ENCODE measurements around the gene KCNC3.
"Not testable (repeated sequence)": the region's sequence is repeated elsewhere in the genome, so short reads cannot be mapped to it uniquely, and the experiment has no call there.

KCNC3 gene

DNA sequence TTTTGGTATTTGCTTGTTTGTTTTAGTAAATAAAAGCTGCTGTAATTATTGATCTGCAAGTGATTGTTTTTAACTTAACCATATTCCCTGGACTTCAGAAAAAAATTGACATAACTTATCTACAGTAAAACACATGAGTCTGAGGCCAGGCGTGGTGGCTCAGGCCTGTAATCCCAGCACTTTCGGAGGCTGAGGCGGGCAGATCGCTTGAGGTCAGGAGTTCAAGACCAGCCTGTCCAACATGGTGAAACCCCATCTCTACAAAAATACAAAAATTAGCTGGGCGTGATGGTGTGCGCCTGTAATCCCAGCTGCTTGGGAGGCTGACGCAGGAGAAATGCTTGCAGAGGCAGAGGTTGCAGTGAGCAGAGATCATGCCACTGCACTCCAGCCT is 24.3 kb upstream of the KCNC3 start:
- DNase-seq (ENCODE audit: low read depth in 2 of 2): not testable (repeated sequence)

DNA sequence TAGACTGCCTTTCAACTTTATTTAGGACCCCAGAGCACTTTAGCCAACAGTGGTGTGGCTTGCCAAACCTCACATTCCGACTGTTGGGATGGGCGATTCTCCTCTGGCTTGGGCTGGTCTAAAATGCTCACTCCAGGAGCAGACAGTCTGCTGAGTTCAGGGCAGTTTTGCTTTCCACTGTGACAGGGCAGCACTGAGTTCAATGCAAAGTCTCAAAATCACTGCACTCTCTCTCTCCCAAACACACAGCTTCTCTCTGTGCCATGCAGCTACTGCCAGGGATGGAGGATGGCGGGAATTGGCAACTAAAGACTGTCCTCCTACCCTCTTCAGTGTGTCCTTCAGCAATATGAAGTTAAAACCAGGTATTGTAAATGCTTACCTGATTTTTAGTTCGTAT is 23.1 kb upstream of the KCNC3 start:
- no peak for DNase-seq (ENCODE audit: low read depth in 2 of 2)

DNA sequence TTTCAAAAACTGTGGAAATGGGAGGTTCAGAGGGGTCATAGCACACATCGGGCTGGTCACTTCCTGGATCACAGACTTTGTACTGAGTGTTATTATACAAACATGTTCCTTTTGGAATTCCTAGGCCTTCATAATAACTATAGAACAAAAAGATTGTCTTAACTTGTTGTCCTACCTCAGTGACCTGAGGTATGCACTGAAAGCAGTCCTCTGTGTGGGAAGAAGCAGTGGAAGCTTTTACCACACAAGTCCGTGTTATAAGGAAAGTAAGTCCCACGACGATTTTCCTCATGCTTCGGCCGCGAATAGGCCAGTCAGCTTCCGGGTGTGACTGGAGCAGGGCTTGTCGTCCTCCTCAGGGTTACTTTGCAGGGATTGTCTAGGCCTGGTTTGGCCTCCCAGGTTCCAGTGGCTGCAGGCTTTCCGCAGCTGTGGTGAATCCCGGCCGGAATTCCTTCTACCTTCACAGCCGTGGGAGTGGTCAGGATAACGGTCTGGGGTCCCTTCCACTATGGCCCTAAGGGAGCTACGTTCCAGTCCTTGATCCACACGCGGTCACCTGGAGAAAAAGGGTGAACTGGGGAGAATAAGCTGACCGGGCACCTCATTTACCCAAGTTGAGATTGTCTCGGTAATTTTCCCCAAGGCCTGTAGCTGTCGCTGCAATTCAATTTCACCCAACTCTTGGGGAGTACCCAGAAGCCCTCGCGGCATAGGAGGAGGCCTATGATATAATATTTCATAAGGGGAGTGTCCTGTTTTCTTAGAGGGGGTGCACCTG is 20.3 kb upstream of the KCNC3 start:
- no peak for DNase-seq (ENCODE audit: low read depth in 2 of 2)

DNA sequence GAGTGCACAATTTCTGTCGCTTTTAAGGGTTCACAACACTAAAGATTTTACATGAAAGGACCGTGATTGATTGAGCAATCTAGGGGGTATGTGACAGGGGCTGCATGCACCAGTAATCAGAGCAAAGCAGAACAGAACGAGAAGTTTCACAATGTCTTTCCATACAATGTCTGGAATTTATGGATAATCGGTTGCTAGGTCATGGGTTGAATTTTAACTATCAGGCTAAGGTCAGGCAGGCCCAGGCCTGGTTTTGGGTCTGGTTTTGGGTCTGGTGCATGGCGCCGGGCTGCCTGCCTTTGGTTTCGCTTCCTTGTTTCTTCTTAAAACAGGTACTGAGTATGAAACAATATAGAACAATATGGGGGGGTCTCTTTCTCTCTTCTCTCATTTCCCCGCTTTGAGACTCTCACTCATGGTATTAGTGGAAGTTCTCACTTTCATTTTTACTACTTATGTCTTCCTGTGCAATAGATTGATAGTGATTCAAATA is 18.0 kb upstream of the KCNC3 start:
- DNase-seq (ENCODE audit: low read depth in 2 of 2): not testable (repeated sequence)

DNA sequence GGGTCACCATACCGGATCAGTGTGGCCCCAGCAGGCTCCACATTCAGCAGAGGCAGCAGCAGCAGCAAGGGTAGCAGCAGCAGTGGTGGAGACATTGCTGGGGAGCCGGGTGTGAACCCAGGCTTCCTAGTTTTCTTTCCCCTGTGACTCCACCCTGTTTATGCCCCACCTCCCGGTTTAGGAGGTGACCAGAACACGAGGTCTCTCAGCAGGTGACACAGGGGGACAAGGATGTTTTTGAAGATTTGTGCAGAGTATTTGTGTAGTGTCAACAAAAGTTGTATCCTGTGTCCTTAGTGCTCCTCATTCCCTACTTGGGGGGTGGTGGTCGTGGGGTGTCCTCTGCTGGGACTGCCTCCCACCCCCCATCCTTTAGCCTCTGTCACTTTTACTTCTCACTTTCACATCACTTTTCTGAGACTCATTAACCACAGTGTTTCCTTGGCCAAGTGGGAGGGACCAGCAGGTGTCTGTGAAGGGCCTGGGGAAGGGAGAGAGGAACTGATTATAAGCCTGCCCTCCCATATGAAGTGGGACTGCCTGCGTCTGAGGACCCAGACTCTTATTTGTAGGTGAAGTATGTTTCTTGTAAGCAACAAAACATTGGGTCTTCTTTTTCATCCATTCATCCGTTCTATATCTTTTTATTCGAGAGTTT is 15.6 kb upstream of the KCNC3 start:
- DNase-seq (ENCODE audit: low read depth in 2 of 2): no peak

DNA sequence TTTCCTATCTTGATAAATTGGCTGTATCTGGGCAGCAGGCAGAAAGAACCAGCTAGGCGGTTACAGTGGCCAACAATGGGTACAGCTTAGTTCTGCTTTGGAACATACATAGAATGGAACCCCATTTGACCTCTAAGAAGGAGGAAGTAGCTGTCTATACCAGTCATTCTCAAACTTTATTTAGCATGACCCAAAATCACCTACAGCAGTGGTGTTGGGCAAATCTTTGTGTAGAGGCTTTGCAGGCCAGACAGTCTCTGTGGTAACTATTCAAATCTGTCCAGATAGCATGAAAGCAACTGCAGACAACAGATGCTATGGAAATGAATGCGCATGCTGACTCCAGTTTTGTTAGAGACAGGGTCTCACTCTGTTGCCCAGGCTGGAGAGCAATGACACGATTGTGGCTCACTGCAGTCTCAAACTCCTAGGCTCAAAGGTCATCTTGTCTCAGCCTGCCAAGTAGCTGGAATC is 12.0 kb upstream of the KCNC3 start:
- DNase-seq (ENCODE audit: low read depth in 2 of 2): no peak

DNA sequence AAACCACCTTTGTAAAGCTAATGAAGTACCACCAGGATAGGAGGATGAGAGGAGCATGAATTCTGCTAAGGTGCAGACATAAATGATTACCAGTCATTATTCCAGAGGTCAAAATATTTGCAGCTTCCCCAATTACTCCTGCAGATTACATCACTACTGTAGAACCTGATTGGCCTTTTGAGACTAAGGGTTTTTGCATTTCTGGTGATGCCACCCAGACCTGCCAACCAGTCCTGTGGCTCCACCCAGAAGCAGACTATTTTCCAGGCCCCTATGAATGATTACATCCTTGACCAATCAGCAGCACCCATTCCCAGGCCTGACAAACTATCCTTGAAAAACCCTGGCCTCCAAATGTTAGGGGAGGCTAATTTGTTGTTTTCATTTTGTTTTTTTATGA is 11.2 kb upstream of the KCNC3 start:
- no peak for DNase-seq (ENCODE audit: low read depth in 2 of 2)

DNA sequence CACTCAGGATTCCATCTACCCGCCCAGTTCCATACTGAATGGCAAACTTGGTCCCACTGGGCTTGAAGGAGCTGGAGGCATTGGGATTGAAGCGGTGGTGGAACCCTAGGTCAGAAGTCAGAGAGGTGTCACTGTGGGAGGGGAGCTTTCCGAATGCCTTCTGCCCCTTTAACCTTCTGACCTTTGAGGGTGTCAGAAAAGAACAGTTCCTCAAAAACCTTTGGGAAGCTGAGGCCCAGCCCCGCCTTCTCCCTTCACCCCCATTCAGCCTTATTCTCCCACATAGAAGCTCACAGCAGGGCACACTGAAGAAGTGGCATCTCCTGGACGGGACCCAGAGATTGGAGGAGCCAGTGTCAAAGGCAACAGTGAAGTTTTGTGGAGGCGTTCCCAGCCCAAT is 7.9 kb upstream of the KCNC3 start:
- DNase-seq (ENCODE audit: low read depth in 2 of 2): not testable (repeated sequence)

DNA sequence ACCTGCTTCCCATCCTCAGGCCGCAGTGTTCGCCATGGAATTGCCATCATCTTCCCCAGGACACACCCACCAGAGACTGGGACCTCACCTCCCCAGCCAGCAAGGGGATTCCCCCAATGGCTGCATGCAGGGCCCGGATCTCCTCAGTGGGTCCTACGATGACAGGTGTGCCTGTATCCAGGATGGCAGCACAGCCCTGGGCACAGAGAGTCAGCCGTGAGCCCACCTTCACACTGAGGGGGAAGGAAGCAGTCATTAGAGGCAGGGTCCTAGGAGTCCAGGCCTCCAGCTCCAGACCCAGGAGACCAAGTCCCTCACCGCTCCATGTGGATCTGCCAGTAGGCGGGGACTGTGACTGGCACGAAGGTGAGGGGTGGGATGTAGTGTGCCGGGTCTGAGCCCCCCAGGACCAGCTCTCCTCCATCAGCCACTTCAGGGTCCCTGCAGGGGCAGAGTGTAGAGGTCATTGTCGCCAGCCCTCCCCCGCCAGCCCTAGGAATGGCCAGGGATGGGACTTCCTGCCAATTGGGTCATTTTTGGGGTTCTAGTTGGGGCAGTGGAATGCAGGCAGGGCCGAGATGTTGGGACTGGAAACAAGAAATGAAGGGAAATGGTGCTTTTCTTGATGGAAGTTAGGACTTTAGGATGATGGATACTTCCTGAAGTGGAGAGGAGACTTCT is 5.7 kb upstream of the KCNC3 start:
- no peak for DNase-seq (ENCODE audit: low read depth in 2 of 2)

DNA sequence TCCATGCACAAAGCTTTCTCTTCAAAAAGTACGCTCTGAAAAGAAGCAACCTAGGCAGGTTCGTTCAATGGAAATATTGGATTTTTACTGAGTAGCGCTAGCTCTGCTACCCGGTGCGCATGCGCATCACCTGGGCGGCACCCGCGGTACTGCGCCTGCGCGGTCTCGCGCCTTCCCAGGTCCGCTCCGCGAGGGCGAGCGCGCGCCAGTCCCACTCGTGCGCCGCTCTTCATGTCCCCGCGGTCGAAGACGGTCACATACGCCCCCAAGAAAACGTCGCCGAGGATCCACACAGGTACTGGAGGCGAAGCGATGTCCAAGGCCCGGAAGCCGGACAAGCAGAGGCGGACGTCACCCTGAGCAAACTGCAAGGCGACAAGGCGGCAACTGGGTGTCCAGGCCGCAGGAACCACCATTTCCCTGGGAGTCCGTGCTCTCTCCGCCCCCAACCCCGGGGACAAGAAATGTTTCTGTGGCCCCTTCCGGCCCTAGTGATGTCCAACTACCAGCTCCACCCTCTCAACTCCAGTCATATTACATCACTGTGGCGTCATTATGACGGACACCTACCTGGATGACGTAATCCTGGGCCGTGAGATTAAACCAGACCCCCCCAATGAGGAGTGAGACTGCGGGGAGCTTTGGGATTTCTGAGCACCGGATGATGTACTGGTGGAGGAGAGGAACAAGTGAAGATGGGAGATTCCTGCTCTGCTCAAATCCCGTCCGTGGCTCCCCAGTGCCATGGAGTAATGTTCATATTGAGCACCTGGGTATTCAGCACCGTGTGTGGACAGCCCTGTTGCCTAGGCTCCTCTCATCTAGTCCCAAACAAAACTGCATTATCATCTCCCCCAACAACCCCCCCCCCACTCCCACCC is 4.8 kb upstream of the KCNC3 start:
- DNase-seq (ENCODE audit: low read depth in 2 of 2): no peak

DNA sequence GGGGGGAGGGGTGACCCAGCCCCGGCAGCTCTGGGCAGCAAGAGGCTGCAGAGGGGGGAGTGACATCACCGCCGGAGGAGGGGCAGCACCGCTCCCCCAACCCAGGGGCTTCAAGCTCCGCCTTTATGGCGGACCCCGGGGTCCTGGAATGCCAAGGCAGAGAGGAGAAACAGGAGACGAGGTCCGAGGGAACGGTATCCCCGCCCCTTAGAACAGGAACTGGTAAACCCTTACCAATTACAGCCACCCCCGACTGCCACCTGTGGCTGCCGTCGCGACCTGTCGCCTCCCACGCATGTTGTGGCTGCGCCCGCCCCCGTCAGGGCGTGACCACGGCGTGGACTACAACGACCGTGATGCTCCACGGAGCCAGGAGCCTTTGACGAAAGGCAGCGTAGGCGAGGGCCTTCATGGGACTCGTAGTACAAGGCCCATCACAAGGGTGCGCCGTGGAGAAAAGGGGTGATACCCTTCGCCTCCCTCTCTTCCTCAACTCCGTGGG is 4.1 kb upstream of the KCNC3 start:
- peak; percentile 55 to 59 for DNase-seq (ENCODE audit: low read depth in 2 of 2)

DNA sequence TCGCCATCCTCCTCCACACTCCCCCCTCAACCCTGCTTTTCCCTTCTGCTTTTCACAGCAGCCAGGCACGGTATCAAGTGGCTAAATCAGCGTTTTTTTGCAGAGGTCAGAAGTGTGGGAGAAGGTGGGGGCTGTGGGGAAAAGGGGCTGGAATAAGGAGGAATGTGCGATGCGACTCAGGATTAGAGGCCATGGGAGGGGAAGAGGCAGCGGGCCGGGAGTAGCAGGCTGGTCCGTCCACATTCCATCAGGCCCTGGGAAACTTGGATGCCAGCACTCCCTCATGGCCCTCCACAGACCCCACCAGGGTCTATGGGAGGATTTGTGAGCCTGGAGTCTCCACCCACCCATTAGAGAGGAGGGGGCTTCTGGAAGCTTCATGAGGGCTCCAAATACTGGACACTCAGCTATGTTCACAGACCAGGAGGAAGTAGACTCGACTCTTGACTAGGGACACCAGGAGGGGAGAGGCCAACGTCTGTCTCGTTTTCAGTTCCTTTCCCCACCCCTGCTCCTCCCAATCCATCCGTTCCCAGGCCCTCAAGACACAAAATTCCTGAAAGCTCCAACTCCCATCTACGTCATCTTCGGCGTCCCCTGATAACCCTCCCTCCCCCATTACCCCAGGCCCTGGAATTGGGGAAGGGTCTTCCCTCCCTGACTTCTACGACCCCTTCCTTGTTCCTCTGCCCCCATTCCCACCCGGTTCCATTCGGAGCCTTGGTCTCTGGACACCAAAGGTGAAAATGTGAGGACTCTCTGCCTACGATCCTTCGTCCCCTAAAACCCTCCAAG is 3.3 kb upstream of the KCNC3 start:
- DNase-seq (ENCODE audit: low read depth in 2 of 2): no peak

DNA sequence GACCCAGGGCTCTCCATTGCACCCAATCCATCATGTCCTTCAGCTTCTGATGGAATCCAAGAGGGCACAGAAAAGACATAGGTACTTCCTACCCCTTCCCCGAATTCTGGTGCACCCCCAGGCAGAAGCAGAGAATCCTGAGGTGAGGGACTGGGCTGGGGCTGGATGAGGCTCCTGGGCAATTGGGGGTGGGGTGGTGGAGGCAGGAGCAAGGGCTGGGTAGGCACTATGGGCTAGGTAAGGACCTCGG is 2.7 kb upstream of the KCNC3 start:
- DNase-seq (ENCODE audit: low read depth in 2 of 2): no peak

DNA sequence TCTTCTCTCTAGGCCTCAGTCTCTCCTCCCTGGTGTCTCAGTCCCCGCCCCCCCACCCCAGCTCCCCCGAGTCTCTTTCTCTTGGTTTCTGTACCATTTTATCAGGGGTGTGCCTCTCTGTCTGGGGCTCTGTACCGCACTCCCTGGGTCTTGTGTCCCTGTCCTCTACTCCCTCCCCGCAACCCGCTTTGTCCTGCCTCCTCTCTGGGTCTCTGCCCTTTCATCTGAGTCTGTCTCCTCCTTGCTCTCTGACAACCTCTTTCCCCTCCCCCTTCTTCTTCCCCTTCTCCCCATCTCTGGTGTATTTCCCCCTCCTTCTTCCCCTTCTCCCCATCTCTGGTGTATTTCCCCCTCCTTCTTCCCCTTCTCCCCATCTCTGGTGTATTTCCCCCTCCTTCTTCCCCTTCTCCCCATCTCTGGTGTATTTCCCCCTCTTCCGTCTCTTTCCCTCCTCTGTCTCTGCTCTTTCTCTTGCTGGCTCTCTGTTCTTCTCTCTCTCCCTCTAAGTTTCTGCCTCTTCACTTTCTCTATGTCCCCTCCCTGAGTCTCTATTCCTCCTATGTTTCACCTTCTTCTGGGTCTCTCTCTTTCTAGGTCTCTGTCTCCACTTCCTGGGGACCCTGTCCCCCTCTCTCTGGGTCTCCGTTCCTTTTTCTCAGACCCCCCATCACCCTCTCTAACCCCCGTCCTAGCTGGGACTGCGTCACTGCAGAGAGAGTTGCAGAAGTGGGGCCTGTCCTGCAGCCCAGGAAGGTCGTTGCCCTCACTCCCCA is 2.2 kb upstream of the KCNC3 start:
- DNase-seq (ENCODE audit: low read depth in 2 of 2): no peak

DNA sequence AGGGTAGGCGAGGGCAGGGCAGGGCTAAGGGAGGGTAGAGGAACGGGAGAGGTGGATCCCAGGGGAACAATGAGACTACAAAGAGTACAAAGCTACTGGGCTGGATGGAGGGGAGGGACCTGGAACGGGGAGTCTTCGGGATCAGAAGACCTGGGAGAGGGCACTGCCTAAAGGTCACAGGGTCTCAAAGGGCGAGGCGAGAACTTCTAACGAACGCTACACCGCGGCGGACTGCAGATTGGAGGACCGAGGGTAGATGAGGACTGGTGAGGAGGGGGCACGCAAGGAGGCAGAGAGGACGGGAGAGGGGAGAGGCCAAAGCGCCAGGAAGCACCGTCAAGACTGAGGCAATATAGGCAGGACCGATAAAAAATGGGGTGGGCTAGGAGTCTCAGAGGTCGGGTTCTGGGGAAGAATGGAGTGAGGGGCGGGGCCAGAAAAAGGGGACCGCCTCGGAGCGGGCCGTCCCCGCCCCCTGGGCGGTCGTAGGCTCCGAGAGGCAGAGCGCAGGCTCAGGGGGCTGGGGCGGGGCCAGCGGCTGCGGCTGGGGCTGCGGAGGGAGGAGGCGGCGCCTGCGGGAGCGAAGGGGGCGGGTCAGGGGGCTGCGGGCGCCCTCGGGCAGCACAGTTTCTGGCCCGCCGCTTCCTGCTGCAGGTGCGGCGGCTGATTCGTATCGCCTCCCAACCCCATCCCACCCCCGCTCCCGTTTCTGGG is 1.3 kb upstream of the KCNC3 start:
- DNase-seq (ENCODE audit: low read depth in 2 of 2): peak in 1 of 2 experiments; percentile 4

DNA sequence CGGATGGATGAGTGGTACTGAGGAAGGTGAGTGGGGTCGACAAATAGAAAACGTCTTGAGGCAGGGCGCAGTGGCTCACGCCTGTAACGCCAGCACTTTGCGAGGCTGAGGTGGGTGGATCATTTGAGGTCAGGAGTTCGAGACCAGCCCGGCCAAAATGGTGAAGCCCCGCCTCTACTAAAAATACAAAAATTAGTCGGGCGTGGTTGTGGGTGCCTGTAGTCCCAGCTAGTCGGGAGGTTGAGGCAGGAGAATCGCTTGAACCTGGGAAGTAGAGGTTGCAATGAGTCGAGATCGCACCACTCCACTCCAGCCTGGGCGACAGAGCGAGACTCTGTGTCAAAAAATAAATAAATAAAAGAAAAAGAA is 733 bp upstream of the KCNC3 start:
- not testable (repeated sequence) for DNase-seq (ENCODE audit: low read depth in 2 of 2)

DNA sequence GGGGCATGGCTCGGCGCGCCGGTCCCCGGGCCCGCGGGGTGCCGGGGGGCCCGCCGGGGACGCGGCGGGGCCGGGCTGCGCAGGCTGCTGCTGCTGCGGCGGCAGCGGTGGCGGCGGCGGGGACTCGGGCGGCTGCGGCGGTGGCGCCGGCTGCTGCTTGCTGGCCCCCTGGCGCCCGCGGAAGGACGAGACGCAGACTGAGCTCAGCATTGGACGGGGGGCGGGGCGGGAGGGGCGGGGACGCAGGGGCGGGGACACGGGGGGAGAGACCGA is 368 bp downstream of the KCNC3 start:
- DNase-seq (ENCODE audit: low read depth in 2 of 2): no peak

DNA sequence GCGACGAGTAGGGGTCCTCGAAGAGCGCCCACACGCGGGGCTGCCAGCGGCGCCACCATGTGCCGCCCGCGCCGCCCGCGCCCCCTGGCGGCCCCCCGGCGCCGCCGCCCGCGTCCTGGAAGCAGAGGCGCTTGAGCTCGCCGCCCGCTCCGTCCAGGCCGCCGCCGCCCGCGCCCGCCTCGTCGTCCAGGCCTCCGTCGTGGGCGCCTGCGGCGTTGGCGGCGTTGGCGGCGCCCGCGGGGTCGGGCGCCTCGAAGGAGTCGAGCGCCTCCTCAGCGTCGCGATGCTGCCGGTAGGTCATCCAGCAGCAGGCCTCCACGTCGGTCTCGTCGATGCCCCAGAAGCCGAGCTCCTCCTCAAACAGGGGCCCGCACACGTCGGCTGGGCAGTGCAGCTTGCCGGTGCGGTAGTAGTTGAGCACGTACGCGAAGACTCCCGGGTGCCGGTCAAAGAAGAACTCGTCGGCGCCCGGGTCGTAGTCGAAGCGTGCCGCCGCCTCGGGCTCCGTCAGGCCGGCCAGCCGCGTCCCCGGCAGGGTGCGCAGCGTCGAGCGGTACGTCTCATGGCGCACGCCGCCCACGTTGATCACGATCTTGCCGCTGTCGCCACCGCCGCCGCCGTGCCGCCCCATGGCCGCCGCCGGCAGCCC is 829 bp downstream of the KCNC3 start:
- no peak for DNase-seq (ENCODE audit: low read depth in 2 of 2)

DNA sequence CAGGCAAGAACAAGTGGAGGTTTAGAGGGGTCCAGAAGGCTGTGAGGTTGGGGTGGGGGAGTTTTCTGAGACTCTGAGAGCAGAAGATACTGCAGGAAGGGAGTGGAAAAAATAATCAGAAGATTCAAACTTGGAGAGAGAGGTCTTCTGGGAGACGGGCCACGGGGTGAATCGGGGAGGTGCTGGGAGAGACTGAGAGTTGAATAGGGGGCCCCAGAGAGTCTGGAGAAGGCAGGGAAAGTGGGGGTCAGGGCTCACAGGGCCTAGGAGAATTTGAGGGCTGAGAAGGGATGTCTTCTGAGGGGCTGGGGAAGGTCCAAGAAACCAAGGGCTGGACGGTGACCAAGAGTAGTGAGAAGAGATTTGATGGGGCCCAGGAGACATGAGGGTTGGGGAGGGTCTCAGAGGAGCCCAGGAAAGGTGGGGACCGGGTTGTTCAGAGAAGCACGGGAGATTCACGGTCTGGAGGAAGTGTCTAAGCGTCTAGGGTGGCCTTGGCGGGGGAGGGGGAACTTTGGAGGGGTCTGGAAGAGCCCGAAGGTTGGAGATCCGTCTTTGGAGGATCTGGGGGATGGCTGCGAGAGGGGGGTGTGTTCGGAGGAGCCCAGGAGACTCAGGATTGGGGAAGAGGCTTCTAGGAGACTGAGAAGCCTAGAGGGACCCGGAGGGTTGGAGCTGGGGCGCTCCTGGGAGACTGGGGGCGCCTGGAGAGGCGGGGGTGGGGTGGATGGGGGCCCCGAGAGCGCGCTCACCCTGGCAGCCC is 1.5 kb downstream of the KCNC3 start:
- no peak for DNase-seq (ENCODE audit: low read depth in 2 of 2)

Data from fibroblast of skin of left quadriceps (primary cell).